CD4-positive, alpha-beta T cell (primary cell): ENCODE measurements around the gene HMGA1. TPM values are rescaled to one million over a fixed set of nuclear protein-coding genes. Genes with fewer than 3 reads are reported as not detected.

ENCODE experiments used
- ATAC-seq: fragments of 200-7000 bp; cut with Tn5 transposase; one replicate; pipeline ENCODE4 v1.10.0; 2022; ENCODE audit warnings: mild to moderate bottlenecking; ENCODE audit not compliant: poor library complexity
- CTCF ChIA-PET: fragments of 350-600 bp; sonication (Branson Sonifier 250); formaldehyde crosslinking; loops from one replicate; lab custom pipeline; 2021; ENCODE audit warnings: antibody characterized with exemption, inconsistent platforms; lab: Charles Lee
- POLR2A ChIA-PET: fragments of 350-600 bp; sonication (Branson Sonifier 250); formaldehyde crosslinking; loops from one replicate; lab custom pipeline; 2021; ENCODE audit warnings: antibody characterized with exemption, inconsistent platforms; lab: Charles Lee
- DNase-seq, 14 experiments: peaks; one replicate each; pipeline ENCODE4 v3.0.0-alpha.2; 2013 to 2020; ENCODE audit warnings: mixed read lengths in 2 of 14
- H3K27ac ChIP-seq, 2 donors: one replicate each; pipeline versions ENCODE4 v1.5.1 to v1.7.0; 2013; ENCODE audit warnings: low read length in 2 of 2, low read depth in 1 of 2, mild to moderate bottlenecking in 1 of 2
- H3K27me3 ChIP-seq, 2 experiments: 1 replicate in 1 of 2; 2 replicates in 1 of 2; pipeline versions ENCODE4 v1.6.1 to v1.7.0; 2013; ENCODE audit warnings: low read length in 2 of 2, control low read depth in 1 of 2, mild to moderate bottlenecking in 1 of 2, moderate library complexity in 1 of 2; ENCODE audit not compliant: insufficient read depth in 2 of 2, control insufficient read depth in 1 of 2
- H3K36me3 ChIP-seq: one replicate; pipeline ENCODE4 v1.6.1; 2013; ENCODE audit warnings: low read length, control low read depth; ENCODE audit not compliant: insufficient read depth
- H3K4me1 ChIP-seq: one replicate; pipeline ENCODE4 v1.6.1; 2013; ENCODE audit warnings: low read length, control low read depth; ENCODE audit not compliant: insufficient read depth
- H3K4me3 ChIP-seq: one replicate; pipeline ENCODE4 v1.5.1; 2013; ENCODE audit warnings: mild to moderate bottlenecking, low read length, moderate library complexity
- H3K9me3 ChIP-seq, 2 experiments: 1 replicate in 1 of 2; 2 replicates in 1 of 2; pipeline versions ENCODE4 v1.6.1 to v1.7.0; 2013; ENCODE audit warnings: low read length in 2 of 2, mild to moderate bottlenecking in 2 of 2, control low read depth in 1 of 2, moderate library complexity in 1 of 2; ENCODE audit not compliant: control insufficient read depth in 1 of 2, insufficient read depth in 1 of 2
- H3K27ac Mint-ChIP-seq: one replicate; pipeline ENCODE4 v1.8.0; 2020; ENCODE audit warnings: mixed read lengths
- H3K27me3 Mint-ChIP-seq: one replicate; pipeline ENCODE4 v1.8.0; 2021; ENCODE audit warnings: mixed read lengths
- H3K36me3 Mint-ChIP-seq: one replicate; pipeline ENCODE4 v1.8.0; 2021; ENCODE audit warnings: low read depth, mixed read lengths
- H3K4me1 Mint-ChIP-seq: one replicate; pipeline ENCODE4 v1.8.0; 2021; ENCODE audit warnings: low read depth, mixed read lengths
- H3K4me3 Mint-ChIP-seq: one replicate; pipeline ENCODE4 v1.8.0; 2020; ENCODE audit warnings: mild to moderate bottlenecking, mixed read lengths
- H3K9me3 Mint-ChIP-seq: one replicate; pipeline ENCODE4 v1.8.0; 2020; ENCODE audit warnings: mixed read lengths
- CTCF ChIP-seq: fragments of 200-600 bp; IDR thresholded peaks from one replicate; pipeline ENCODE4 v1.8.0; 2022; ENCODE audit warnings: antibody characterized with exemption, mild to moderate bottlenecking
- intact Hi-C, 2 experiments: fragments of 100-400 bp; cut with DNase I in 1 of 2; cut with micrococcal nuclease in 1 of 2; formaldehyde crosslinking; loops; one replicate each; pipeline versions ENCODE4 v1.15.1 to v1.9.0; 2023 to 2025; cut with DNase I, micrococcal nuclease
- total RNA-seq, 174 experiments: library from RNA in 2 of 174; stranded (reverse) in 2 of 174; gene quantifications; one replicate each; pipeline ENCODE4 v1.2.3 and lab custom pipeline; 2021 to 2026

The HMGA1 gene
- total RNA-seq, 2 experiments from 2014 or later, result 102 to 107 TPM

DNA sequence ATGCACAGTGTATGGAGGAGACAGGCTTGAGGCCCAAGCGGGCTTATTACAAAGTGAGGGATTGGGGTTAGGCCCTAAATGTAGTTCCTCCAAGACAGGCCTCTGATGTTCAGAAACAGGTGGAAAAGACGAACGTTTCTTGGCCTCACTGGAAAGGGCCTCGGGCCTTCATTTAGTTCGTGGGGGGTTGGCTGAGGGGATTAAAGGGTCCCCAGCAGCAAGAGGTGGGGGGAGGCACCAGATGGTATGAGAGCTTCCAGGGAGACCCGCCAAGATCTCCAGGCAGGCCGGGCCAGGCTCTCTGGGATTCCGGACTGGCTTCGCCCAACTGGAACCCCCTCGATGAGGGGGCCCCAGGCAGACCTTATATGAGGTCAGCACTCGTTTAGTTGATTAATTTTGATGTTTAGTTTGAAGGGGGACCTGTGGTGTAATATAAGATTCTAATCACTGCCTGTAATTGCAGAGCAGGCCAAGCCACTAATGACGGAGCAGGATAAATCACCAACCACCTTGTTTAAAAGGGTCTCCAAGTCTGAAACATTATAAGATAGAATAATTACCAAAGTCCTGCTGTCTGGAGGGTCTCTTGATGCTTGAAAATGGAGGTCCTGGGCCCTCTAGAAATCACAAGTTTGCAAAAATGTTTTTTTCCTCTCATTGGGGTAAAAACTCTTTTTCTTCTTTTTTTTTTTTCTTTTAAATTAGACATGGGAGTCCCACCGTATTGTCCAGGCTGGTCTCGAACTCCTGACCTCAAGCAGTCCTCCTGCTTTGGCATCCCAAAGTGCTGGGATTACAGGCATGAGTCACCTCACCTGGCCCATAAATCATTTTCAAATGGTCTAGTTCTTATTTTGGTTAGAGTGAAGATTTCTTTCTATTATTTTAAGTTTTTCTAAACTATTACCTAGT lies 2.2 kb downstream of the HMGA1 start:
- Histone ChIP-seq H3K36me3 (peaks cover 34% of the 10 kb centered on the region), H3K27me3 (no peaks in the 10 kb centered on the region), H3K4me3 (peak overlapping the region; percentile 79), H3K27ac (peak overlapping the region; percentile 18 to 95), H3K4me1 (peaks cover 62% of the 10 kb centered on the region), H3K9me3 (no peaks in the 10 kb centered on the region)
- CTCF ChIA-PET, result no interaction called here
- H3K4me1 Mint-ChIP-seq, result peaks cover 53% of the 10 kb centered on the region
- POLR2A ChIA-PET, result no interaction called here
- H3K9me3 Mint-ChIP-seq, result no peaks in the 10 kb centered on the region
- H3K4me3 Mint-ChIP-seq, result peak overlapping the region; percentile 94
- H3K27me3 Mint-ChIP-seq, result no peaks in the 10 kb centered on the region
- intact Hi-C loops, result loop anchor here (1.0 to 10.0 kb wide), 8 partner anchors 9 to 1267 kb away; partner anchors contain the start of genes SMIM29 (in 1 of the 2) and SNRPC (in 1 of the 2)
- peak overlapping the region; percentile 95 for H3K27ac Mint-ChIP-seq
- H3K36me3 Mint-ChIP-seq, result peaks cover 55% of the 10 kb centered on the region
- no peak for TF ChIP-seq CTCF
- DNase-seq, result peak in 1 of 14 experiments; percentile 29
- no peak for ATAC-seq

DNA sequence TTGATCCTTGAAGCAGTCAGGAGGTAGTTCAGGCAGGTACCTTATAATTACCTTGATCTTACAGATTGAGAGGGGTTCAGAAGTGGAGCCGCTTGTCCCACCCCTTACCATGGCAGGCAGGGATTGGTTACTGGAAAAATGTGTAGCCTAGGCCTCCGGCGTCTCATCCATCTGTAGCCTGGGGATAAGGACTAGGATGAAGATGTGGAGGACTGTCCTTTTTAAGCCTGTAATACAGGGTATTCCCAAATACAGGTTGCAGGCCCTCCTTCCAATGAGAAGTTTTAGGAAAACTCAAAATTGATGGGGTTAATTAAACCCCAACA lies 2.8 kb downstream of the HMGA1 start:
- DNase-seq (no peak), ATAC-seq (no peak)
- no peak overlapping the region for H3K4me3 ChIP-seq
- peaks cover 68% of the 10 kb centered on the region for H3K4me1 ChIP-seq
- intact Hi-C loops, result loop anchor here in 1 of 2 experiments (2.0 to 10.0 kb wide), 5 partner anchors 43 to 1267 kb away; partner anchors contain the start of gene SNRPC
- Mint-ChIP-seq H3K36me3 (peaks cover 60% of the 10 kb centered on the region), H3K9me3 (no peaks in the 10 kb centered on the region), H3K27me3 (no peaks in the 10 kb centered on the region), H3K27ac (peak overlapping the region; percentile 95), H3K4me1 (peaks cover 47% of the 10 kb centered on the region), H3K4me3 (peak overlapping the region; percentile 94)
- peak overlapping the region in 1 of 2 donors; percentile 95 for H3K27ac ChIP-seq
- H3K9me3 ChIP-seq, result no peaks in the 10 kb centered on the region
- TF ChIP-seq CTCF, result no peak
- peaks cover 41% of the 10 kb centered on the region for H3K36me3 ChIP-seq
- ChIA-PET POLR2A (no interaction called here), CTCF (no interaction called here)
- no peaks in the 10 kb centered on the region for H3K27me3 ChIP-seq

GRCh38 chr6:34239893-34240292 lies 3.2 kb downstream of the HMGA1 start:
- Mint-ChIP-seq H3K36me3 (peaks cover 64% of the 10 kb centered on the region), H3K4me3 (peak overlapping the region; percentile 48), H3K27me3 (no peaks in the 10 kb centered on the region), H3K27ac (peak overlapping the region; percentile 95), H3K4me1 (peaks cover 46% of the 10 kb centered on the region), H3K9me3 (no peaks in the 10 kb centered on the region)
- peak overlapping the region in 1 of 2 donors; percentile 95 for H3K27ac ChIP-seq
- no peak for DNase-seq
- H3K36me3 ChIP-seq, result peaks cover 43% of the 10 kb centered on the region
- H3K27me3 ChIP-seq, result no peaks in the 10 kb centered on the region
- TF ChIP-seq CTCF, result no peak
- ChIA-PET CTCF (no interaction called here), POLR2A (no interaction called here)
- H3K9me3 ChIP-seq, result no peaks in the 10 kb centered on the region
- peaks cover 68% of the 10 kb centered on the region for H3K4me1 ChIP-seq
- intact Hi-C loops, result loop anchor here in 1 of 2 experiments (2.0 to 10.0 kb wide), 6 partner anchors 43 to 1395 kb away; partner anchors contain the start of genes PSMB8 and SNRPC
- H3K4me3 ChIP-seq, result no peak overlapping the region
- ATAC-seq, result no peak
